Loucy (cell line): ENCODE results near the gene CAMK2A.

Source experiments
- H2AFZ ChIP-seq: fragments of 200-600 bp; sonication (generic); 2 replicates; pipeline ENCODE4 v1.6.0; 2016; ENCODE audit warnings: antibody characterized with exemption, mild to moderate bottlenecking, low read length, moderate library complexity
- H3F3A ChIP-seq: fragments of 200-600 bp; 2 replicates; pipeline ENCODE4 v1.6.0; 2016; ENCODE audit warnings: antibody characterized with exemption, low read depth, mild to moderate bottlenecking
- H3K27me3 ChIP-seq: fragments of 200-600 bp; sonication (generic); 2 replicates; pipeline ENCODE4 v1.6.1; 2014; ENCODE audit warnings: low read length, mild to moderate bottlenecking; ENCODE audit not compliant: insufficient read depth, poor library complexity, severe bottlenecking
- H3K36me3 ChIP-seq: fragments of 200-600 bp; sonication (generic); 2 replicates; pipeline ENCODE4 v1.6.1; 2016; ENCODE audit warnings: low read length; ENCODE audit not compliant: insufficient read depth
- H3K4me1 ChIP-seq: fragments of 200-600 bp; sonication (generic); 2 replicates; pipeline ENCODE4 v1.5.1; 2014; ENCODE audit warnings: low read length, mild to moderate bottlenecking; ENCODE audit not compliant: insufficient read depth, poor library complexity, severe bottlenecking
- H3K4me2 ChIP-seq: fragments of 200-600 bp; sonication (generic); 2 replicates; pipeline ENCODE4 v1.6.0; 2014; ENCODE audit warnings: antibody characterized with exemption, low read length, low read depth, mild to moderate bottlenecking; ENCODE audit not compliant: poor library complexity, severe bottlenecking
- H3K4me3 ChIP-seq: fragments of 200-600 bp; sonication (generic); 2 replicates; pipeline ENCODE4 v1.5.1; 2014; ENCODE audit warnings: low read length, mild to moderate bottlenecking, mixed read lengths; ENCODE audit not compliant: poor library complexity, severe bottlenecking
- H3K79me2 ChIP-seq: fragments of 200-600 bp; sonication (generic); 2 replicates; pipeline ENCODE4 v1.6.1; 2014; ENCODE audit warnings: low read length; ENCODE audit not compliant: insufficient read depth
- H3K9ac ChIP-seq: fragments of 200-600 bp; sonication (generic); 2 replicates; pipeline ENCODE4 v1.6.0; 2014; ENCODE audit warnings: mild to moderate bottlenecking, low read depth, low read length, moderate library complexity; ENCODE audit not compliant: poor library complexity, severe bottlenecking
- H3K9me2 ChIP-seq: fragments of 200-600 bp; sonication (generic); replicated peaks from 2 replicates; pipeline ENCODE4 v1.6.1; 2016; ENCODE audit warnings: low read depth, low read length, mixed read lengths
- H3K9me3 ChIP-seq: fragments of 200-600 bp; sonication (generic); 2 replicates; pipeline ENCODE4 v1.6.1; 2014; ENCODE audit warnings: mild to moderate bottlenecking, antibody characterized with exemption, low read length, low read depth; ENCODE audit not compliant: insufficient read depth
- H4K20me1 ChIP-seq: fragments of 200-600 bp; sonication (generic); 2 replicates; pipeline ENCODE4 v1.6.0; 2014; ENCODE audit warnings: antibody characterized with exemption, low read length, mild to moderate bottlenecking; ENCODE audit not compliant: insufficient read depth, poor library complexity, severe bottlenecking
- EZH2phosphoT487 ChIP-seq: fragments of 200-600 bp; IDR thresholded peaks from 2 replicates; pipeline ENCODE4 v1.6.1; 2018; ENCODE audit warnings: antibody characterized with exemption, mild to moderate bottlenecking, moderate library complexity, borderline replicate concordance
- TF ChIP-seq, protein P1 (sequence below): fragments of 200-600 bp; sonication (generic); conservative IDR thresholded peaks from 2 replicates; pipeline ENCODE4 v1.5.1; 2014; ENCODE audit warnings: mild to moderate bottlenecking, antibody characterized with exemption, low read length

Gene CAMK2A

DNA sequence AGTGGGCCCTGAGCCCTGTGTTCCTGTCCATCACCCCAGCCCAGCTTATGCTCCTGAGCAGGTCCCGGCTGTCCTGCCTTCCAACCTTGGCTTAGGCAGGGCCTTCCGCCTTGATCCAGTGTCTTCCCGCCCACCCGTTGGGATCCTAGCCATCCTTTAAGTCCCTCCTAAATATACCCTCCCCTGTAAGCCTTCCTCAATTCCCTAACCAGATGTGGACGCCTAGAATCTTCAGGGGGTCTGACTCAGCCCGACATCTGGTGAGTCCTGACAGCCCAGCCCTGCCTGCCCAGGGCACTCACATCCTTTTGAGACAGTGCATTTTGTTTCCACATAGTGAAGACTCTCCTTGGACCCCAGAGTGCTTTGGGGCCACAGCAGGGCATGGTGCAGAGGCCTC is 76.0 kb downstream of the CAMK2A start:
- no peak overlapping the region for H3K4me2 ChIP-seq
- no peak overlapping the region for H2AFZ ChIP-seq
- H3K9me3 ChIP-seq = no peaks in the 10 kb centered on the region
- H4K20me1 ChIP-seq = no peaks in the 10 kb centered on the region
- H3K79me2 ChIP-seq = no peaks in the 10 kb centered on the region
- no peak for TF ChIP-seq EZH2phosphoT487
- TF ChIP-seq, protein P1, sequence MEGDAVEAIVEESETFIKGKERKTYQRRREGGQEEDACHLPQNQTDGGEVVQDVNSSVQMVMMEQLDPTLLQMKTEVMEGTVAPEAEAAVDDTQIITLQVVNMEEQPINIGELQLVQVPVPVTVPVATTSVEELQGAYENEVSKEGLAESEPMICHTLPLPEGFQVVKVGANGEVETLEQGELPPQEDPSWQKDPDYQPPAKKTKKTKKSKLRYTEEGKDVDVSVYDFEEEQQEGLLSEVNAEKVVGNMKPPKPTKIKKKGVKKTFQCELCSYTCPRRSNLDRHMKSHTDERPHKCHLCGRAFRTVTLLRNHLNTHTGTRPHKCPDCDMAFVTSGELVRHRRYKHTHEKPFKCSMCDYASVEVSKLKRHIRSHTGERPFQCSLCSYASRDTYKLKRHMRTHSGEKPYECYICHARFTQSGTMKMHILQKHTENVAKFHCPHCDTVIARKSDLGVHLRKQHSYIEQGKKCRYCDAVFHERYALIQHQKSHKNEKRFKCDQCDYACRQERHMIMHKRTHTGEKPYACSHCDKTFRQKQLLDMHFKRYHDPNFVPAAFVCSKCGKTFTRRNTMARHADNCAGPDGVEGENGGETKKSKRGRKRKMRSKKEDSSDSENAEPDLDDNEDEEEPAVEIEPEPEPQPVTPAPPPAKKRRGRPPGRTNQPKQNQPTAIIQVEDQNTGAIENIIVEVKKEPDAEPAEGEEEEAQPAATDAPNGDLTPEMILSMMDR = no peak
- H3K9me2 ChIP-seq = no peaks in the 10 kb centered on the region
- no peak overlapping the region for H3K4me3 ChIP-seq
- no peak overlapping the region for H3K9ac ChIP-seq
- H3K27me3 ChIP-seq = no peaks in the 10 kb centered on the region
- H3K4me1 ChIP-seq = peaks cover 14% of the 10 kb centered on the region
- no peaks in the 10 kb centered on the region for H3K36me3 ChIP-seq
- no peaks in the 10 kb centered on the region for H3F3A ChIP-seq

DNA sequence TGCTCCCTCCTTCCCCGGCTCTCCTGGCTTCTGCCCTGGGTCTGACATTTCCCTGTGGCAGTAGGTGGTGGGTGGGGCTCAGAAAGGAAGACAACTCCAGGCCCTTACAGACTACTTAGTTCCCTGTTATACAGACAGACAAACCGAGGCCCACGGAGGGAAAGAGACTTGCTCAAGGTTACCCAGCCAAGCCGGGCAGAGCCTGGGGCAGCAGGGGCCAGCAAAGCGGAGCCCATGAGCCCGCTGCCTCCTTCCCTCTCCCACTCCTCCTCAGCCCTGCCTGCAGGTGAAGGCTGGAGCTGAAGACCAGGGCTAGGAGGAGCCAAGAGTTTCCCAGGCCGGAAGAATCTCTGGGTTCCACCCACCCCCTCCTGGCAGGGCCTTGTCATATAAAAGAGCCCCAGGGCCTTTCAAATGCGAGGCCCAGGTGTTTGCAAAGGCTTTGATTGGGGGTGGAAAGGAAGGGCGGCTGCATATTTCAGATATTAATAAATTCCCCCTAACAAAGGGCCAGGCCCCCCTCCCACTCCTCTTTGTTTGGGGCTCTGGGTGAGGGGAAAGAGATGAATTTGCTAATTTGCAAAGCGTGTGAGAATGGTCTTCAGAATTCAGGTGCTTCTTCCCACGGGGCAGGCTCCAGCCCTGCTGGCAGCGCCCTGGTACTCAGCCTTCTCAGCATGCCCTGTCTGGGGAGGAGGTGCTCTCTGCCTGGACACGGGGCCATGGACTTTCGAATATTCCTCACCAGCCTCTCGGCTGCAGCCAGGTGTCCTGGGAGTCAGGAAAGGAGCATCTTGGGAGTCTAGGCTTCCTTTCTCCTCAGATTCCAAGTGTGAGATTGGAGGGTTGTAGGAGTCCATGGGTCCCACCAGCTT is 78.2 kb downstream of the CAMK2A start:
- no peak overlapping the region for H3K4me3 ChIP-seq
- H3F3A ChIP-seq = no peaks in the 10 kb centered on the region
- H3K9me3 ChIP-seq = no peaks in the 10 kb centered on the region
- H3K36me3 ChIP-seq = no peaks in the 10 kb centered on the region
- no peaks in the 10 kb centered on the region for H4K20me1 ChIP-seq
- no peaks in the 10 kb centered on the region for H3K9me2 ChIP-seq
- no peak overlapping the region for H3K4me2 ChIP-seq
- peaks cover 20% of the 10 kb centered on the region for H3K4me1 ChIP-seq
- H2AFZ ChIP-seq = no peak overlapping the region
- TF ChIP-seq EZH2phosphoT487 = no peak
- TF ChIP-seq, protein P1 = no peak
- no peaks in the 10 kb centered on the region for H3K79me2 ChIP-seq
- H3K27me3 ChIP-seq = no peaks in the 10 kb centered on the region
- H3K9ac ChIP-seq = no peak overlapping the region

DNA sequence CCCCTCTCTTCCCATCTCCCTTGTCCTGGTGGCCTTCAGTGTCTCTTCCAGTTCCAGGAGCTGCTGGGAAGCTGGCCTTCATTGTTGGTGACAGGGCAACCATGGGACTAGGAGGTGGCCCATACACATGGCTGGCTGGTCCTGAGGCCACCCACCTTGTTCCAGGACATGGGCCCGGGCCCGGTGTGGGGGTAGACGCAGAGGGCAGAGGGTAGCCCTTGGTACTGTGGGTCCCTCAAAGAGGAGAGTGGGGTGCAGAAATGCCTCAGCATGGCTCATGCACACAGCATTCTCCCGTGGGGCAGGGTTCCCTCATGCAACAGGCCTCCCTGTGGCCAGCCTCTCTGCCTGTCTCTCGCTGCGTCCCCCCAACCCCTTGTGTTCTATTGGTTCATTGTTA is 78.9 kb downstream of the CAMK2A start:
- no peaks in the 10 kb centered on the region for H3K9me3 ChIP-seq
- H3K9me2 ChIP-seq = no peaks in the 10 kb centered on the region
- no peaks in the 10 kb centered on the region for H3K27me3 ChIP-seq
- no peak overlapping the region for H3K9ac ChIP-seq
- H3K79me2 ChIP-seq = no peaks in the 10 kb centered on the region
- no peaks in the 10 kb centered on the region for H3K36me3 ChIP-seq
- H2AFZ ChIP-seq = no peak overlapping the region
- peaks cover 25% of the 10 kb centered on the region for H3K4me1 ChIP-seq
- no peak for TF ChIP-seq EZH2phosphoT487
- TF ChIP-seq, protein P1 = no peak
- H3K4me3 ChIP-seq = no peak overlapping the region
- no peaks in the 10 kb centered on the region for H4K20me1 ChIP-seq
- H3F3A ChIP-seq = no peaks in the 10 kb centered on the region
- H3K4me2 ChIP-seq = no peak overlapping the region
